ENCODE results near the gene RAP2C.

RAP2C gene

DNA sequence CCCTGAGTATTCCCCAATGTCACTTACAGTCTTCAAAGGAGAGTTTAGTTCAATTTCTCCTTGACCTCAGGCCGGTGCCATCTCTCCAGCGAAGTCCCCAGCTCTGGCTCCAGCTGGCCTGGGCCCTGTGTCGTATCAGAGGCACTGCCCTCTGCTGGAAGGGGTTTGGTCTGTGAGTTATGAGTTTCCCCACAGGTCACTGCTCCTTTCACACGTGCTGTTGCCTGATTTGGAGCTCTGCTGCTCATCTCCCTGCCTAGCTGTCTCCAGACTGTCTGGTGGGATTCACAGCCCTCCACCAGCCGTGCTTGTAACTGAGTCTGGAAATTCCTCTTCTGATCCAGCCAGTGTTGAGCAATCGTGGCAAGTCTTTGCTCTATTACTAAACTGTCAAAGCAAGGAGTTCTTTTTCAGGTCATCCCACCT lies at the start of gene RAP2C:
TSS of gene RAP2C (minus strand) at position 105 of the 426 bp plus-strand sequence. CDS start 2,179 bp downstream, outside the sequence.
- peak in 2 of 3 donors; percentile 12 to 13 for DNase-seq (ENCODE audit: low read depth in 3 of 3, low spot score in 1 of 3)

DNA sequence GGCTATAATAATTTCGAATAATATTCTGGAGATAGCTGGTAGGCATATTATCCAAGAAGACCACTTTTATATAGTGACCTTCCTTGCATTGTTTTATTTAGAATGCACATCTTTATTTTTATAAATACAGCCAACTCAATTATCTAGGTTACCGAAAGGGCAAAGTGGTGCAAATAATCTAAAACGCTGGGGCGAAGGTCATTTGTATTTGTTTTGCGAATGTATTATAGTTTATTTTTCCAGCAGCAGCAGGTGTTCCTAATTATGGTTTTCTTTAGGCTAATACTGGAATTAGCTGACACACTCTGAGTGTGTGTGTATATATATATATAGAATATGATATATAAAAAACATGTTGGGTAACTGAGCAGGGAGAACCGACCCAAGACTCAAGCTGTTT lies 48.1 kb upstream of the RAP2C start:
- no peak for DNase-seq (ENCODE audit: low read depth in 3 of 3, low spot score in 1 of 3)

- no peak for DNase-seq (ENCODE audit: low read depth in 3 of 3, low spot score in 1 of 3)
Measured at GRCh38 chrX:132266583-132267355, 47.5 kb upstream of the RAP2C start.

GRCh38 chrX:132263127-132263526 lies 43.9 kb upstream of the RAP2C start:
- no peak for DNase-seq (ENCODE audit: low read depth in 3 of 3, low spot score in 1 of 3)

GRCh38 chrX:132258509-132258908 lies 39.3 kb upstream of the RAP2C start:
- no peak for DNase-seq (ENCODE audit: low read depth in 3 of 3, low spot score in 1 of 3)

- no peak for DNase-seq (ENCODE audit: low read depth in 3 of 3, low spot score in 1 of 3)
Measured at GRCh38 chrX:132257116-132257515, 37.9 kb upstream of the RAP2C start.

DNA sequence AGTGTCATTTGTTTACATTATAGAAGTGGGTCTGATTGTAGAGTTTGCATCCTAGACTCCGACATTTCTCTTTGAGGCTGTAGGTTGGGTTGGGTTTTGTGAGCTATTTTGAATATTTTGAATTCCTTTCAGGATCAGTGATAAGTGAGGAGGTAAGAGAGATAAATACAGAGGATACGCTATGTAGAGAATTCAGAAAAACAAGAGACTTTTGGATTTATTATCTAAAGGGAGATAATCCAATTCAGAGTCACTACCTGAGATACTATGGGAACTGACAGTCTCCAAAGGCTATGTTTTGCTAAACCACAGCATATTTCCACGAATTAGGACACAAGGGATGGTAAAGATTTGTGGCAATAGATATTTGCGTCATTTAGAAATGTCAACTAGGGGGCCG lies 16.9 kb upstream of the RAP2C start:
- DNase-seq (ENCODE audit: low read depth in 3 of 3, low spot score in 1 of 3) = no peak

- DNase-seq (ENCODE audit: low read depth in 3 of 3, low spot score in 1 of 3) = no peak
Measured at GRCh38 chrX:132235488-132235887, 16.2 kb upstream of the RAP2C start.

- no peak for DNase-seq (ENCODE audit: low read depth in 3 of 3, low spot score in 1 of 3)
Measured at GRCh38 chrX:132231587-132231986, 12.3 kb upstream of the RAP2C start.

DNA sequence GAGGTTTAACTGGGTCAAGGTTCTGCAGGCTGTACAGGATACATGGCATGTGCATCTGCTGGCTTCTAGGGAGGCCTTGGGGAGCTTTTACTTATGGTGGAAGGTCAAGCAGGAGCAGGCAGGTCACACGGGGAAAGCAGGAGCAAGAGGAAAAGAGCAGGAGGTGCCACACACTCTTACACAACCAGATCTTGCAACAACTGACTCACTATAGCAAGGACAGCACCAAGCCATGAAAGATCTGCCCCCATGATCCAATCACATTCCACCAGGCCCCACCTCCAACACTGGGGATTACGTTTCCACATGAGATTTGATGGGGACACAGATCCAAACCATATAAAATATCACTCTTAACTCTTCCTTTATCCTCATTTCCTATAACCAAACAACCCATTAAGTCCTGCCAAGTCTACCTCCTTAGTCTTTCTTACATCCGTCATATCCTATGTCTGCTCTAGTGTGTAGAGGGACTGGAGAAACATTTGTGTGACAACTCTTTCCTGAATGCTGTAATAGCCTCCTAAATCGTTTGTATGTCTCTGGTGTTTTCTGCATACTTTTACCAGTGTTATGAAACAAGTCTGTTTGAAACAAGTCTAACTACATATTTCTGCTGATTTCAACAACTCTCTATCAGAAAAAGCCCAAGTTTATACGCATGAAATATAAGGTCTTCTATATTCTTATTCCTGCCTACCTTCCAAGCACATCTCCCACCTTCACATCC lies 8.3 kb upstream of the RAP2C start:
- no peak for DNase-seq (ENCODE audit: low read depth in 3 of 3, low spot score in 1 of 3)

- no peak for DNase-seq (ENCODE audit: low read depth in 3 of 3, low spot score in 1 of 3)
Measured at GRCh38 chrX:132226169-132226568, 6.9 kb upstream of the RAP2C start.

DNA sequence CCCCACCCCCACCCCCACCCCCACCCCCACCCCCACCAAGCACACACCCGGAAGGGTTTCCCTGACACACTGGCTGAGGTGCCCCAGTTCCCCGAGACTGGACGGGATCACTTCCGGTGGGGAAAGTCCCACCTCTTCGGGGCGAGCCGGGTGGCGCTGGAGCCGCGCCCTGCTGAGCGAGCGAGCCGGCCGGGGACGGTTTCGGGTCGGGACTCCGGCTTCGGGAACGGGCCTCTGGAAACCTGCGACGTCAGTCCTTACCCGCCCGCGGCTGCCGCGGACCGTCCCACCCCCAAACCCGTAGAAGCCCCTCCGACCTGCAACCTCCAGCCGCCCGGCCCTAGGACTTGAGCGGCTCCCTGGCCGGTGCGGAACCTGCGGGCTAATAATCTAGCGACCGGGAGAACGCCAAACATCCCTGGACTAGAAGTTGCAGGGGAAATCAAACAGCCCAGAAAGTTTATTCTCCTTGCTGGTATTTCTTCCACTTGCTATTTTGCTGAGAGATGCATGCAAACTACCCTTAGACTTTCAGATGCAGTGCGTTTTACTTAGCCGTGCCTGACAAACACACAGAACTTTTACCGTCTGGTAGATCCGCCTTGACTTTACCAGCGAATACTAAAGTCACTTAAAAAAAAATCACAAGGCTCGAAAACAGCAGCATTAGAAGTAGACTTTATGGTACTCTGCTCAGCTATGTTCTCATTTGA lies 991 bp downstream of the RAP2C start:
- DNase-seq (ENCODE audit: low read depth in 3 of 3, low spot score in 1 of 3) = peak; percentile 53 to 64 (median 56)

- DNase-seq (ENCODE audit: low read depth in 3 of 3, low spot score in 1 of 3) = peak; percentile 47 to 55 (median 52)
Measured at GRCh38 chrX:132217203-132218073, 1.8 kb downstream of the RAP2C start.

GRCh38 chrX:132216806-132217202 lies 2.4 kb downstream of the RAP2C start:
- no peak for DNase-seq (ENCODE audit: low read depth in 3 of 3, low spot score in 1 of 3)

GRCh38 chrX:132216283-132216682 lies 3.0 kb downstream of the RAP2C start:
- DNase-seq (ENCODE audit: low read depth in 3 of 3, low spot score in 1 of 3) = no peak

- no peak for DNase-seq (ENCODE audit: low read depth in 3 of 3, low spot score in 1 of 3)
Measured at GRCh38 chrX:132214518-132214917, 4.7 kb downstream of the RAP2C start.

DNA sequence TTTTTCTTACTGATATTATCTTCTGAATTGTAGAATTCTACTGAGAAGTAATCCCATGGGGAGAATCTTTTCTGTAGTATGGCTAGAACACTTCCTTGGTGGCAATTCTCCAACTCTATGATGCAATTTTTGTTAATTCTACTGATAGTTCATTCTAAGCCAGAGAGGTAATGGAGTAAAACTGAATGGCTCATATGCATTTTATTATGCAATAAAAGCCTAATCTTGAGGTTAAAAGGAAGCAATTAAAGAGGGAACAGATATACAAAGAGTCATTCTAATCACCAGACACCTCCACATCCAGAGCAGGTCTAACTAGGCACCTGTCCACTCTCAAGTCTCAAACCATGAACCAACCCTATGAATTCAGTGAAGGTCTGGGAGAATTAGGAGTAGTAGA lies 9.7 kb downstream of the RAP2C start:
- DNase-seq (ENCODE audit: low read depth in 3 of 3, low spot score in 1 of 3) = no peak

- DNase-seq (ENCODE audit: low read depth in 3 of 3, low spot score in 1 of 3) = no peak
Measured at GRCh38 chrX:132208422-132208821, 10.8 kb downstream of the RAP2C start.

GRCh38 chrX:132207996-132208395 lies 11.3 kb downstream of the RAP2C start:
- no peak for DNase-seq (ENCODE audit: low read depth in 3 of 3, low spot score in 1 of 3)

GRCh38 chrX:132206259-132206658 lies 13.0 kb downstream of the RAP2C start:
- DNase-seq (ENCODE audit: low read depth in 3 of 3, low spot score in 1 of 3) = no peak

DNA sequence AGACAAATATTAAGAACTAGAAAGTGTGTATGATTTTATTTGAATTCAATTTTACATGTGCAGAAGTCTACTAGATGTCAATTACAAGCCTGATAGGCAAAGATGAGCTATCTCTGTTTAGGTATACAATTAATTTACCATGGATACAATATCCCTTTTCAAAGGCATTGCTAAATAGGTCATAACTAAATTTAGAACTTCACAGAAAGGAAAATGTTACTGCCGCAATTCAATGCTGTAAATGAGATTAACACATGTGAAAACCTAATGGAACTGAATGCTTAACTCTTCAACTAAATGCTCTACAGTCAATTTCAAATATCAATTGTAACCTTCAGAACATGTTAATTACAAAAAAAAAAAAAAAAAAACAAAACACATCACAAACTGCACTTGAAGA lies 14.6 kb downstream of the RAP2C start:
- DNase-seq (ENCODE audit: low read depth in 3 of 3, low spot score in 1 of 3) = no peak
